NCI-H69 (cell line): ENCODE data around the gene BRCA1.
A peak's percentile ranks its signal among the peaks of the same experiment; 100 is the strongest.
"Not testable (repeated sequence)": the region's sequence is repeated elsewhere in the genome, so short reads cannot be mapped to it uniquely, and the experiment has no call there.

Experiments used
- DNase-seq: peaks from one replicate; lab custom pipeline; 2025; lab: John Stamatoyannopoulos, UW

The BRCA1 gene

GRCh38 chr17:43068570-43069367 lies 56.4 kb downstream of the BRCA1 start:
- no peak for DNase-seq

- DNase-seq: no peak
Measured at GRCh38 chr17:43062984-43063638, 62.1 kb downstream of the BRCA1 start.

- no peak for DNase-seq
Measured at GRCh38 chr17:43056051-43056450, 69.1 kb downstream of the BRCA1 start.

GRCh38 chr17:43053008-43053407 lies 72.2 kb downstream of the BRCA1 start:
- DNase-seq: not testable (repeated sequence)

GRCh38 chr17:43051969-43052368 lies 73.2 kb downstream of the BRCA1 start:
- DNase-seq: no peak

GRCh38 chr17:43044024-43044423 lies 81.1 kb downstream of the BRCA1 start:
- DNase-seq: no peak

- no peak for DNase-seq
Measured at GRCh38 chr17:43043307-43043706, 81.9 kb downstream of the BRCA1 start.

GRCh38 chr17:43042025-43042628 lies 83.0 kb downstream of the BRCA1 start:
- no peak for DNase-seq

GRCh38 chr17:43040655-43041054 lies 84.5 kb downstream of the BRCA1 start:
- no peak for DNase-seq

GRCh38 chr17:43039646-43040045 lies 85.5 kb downstream of the BRCA1 start:
- DNase-seq: no peak

- peak; percentile 75 for DNase-seq
Measured at GRCh38 chr17:43034894-43035293, 90.3 kb downstream of the BRCA1 start.

- DNase-seq: peak; percentile 88
Measured at GRCh38 chr17:43033948-43034881, 90.9 kb downstream of the BRCA1 start.

GRCh38 chr17:43031666-43032065 lies 93.5 kb downstream of the BRCA1 start:
- DNase-seq: no peak

GRCh38 chr17:43030137-43030767 lies 94.9 kb downstream of the BRCA1 start:
- no peak for DNase-seq

GRCh38 chr17:43028221-43028861 lies 96.8 kb downstream of the BRCA1 start:
- DNase-seq: no peak

GRCh38 chr17:43027091-43028032 lies 97.8 kb downstream of the BRCA1 start:
- no peak for DNase-seq

GRCh38 chr17:43026595-43026994 lies 98.6 kb downstream of the BRCA1 start:
- DNase-seq: no peak

- DNase-seq: peak; percentile 45
Measured at GRCh38 chr17:43025766-43026537, 99.2 kb downstream of the BRCA1 start.

- DNase-seq: no peak
Measured at GRCh38 chr17:43025290-43025657, 99.9 kb downstream of the BRCA1 start.
